Breast epithelium (tissue), 3 donors: ENCODE measurements around the gene AKAP9.

Experiments used
- CTCF ChIP-seq, 3 donors: fragments of 450-650 bp; IDR thresholded peaks; one replicate each; pipeline ENCODE4 v1.5.1; 2016 to 2017; ENCODE audit warnings: antibody characterized with exemption in 3 of 3, mild to moderate bottlenecking in 3 of 3, moderate library complexity in 3 of 3
- POLR2A ChIP-seq: fragments of 450-650 bp; IDR thresholded peaks from one replicate; pipeline ENCODE4 v1.6.1; 2016; ENCODE audit warnings: antibody characterized with exemption, mild to moderate bottlenecking, moderate library complexity
- POLR2AphosphoS5 ChIP-seq, 3 donors: sonication (generic); formaldehyde crosslinking; IDR thresholded peaks; one replicate each; pipeline ENCODE4 v1.6.1; 2017; ENCODE audit warnings: antibody characterized with exemption in 3 of 3

- TF ChIP-seq CTCF (IDR thresholded peaks at IDR 0.05) (no peak), POLR2AphosphoS5 (IDR thresholded peaks at IDR 0.05) (no peak), POLR2A (no peak)
These were observed 72.9 kb downstream of the AKAP9 start for GRCh38 chr7:92013611-92014010.
